Measurements from ENCODE around the gene EPHA1.

The EPHA1 gene

GRCh38 chr7:143405173-143406001 is 3.3 kb downstream of the EPHA1 start:
- no peak for TF ChIP-seq CTCF (IDR thresholded peaks at IDR 0.05)

GRCh38 chr7:143401265-143401664 is 7.4 kb downstream of the EPHA1 start:
- TF ChIP-seq CTCF (IDR thresholded peaks at IDR 0.05): no peak

GRCh38 chr7:143399642-143400041 is 9.0 kb downstream of the EPHA1 start:
- no peak for TF ChIP-seq CTCF (IDR thresholded peaks at IDR 0.05)

GRCh38 chr7:143399151-143399550 is 9.5 kb downstream of the EPHA1 start:
- no peak for TF ChIP-seq CTCF (IDR thresholded peaks at IDR 0.05)

GRCh38 chr7:143398616-143399015 is 10.0 kb downstream of the EPHA1 start:
- no peak for TF ChIP-seq CTCF (IDR thresholded peaks at IDR 0.05)

GRCh38 chr7:143397710-143398530 is 10.7 kb downstream of the EPHA1 start:
- no peak for TF ChIP-seq CTCF (IDR thresholded peaks at IDR 0.05)

- no peak for TF ChIP-seq CTCF (IDR thresholded peaks at IDR 0.05)
Observed at GRCh38 chr7:143396625-143397556, 11.8 kb downstream of the EPHA1 start.

Data from LNCAP (cell line).